ENCODE data around the gene CPSF4L. TPM values are rescaled to one million over a fixed set of nuclear protein-coding genes. Genes with fewer than 3 reads are reported as not detected.

The CPSF4L gene
- polyA plus RNA-seq, 4 donors = 0.15 TPM; not detected in 3

DNA sequence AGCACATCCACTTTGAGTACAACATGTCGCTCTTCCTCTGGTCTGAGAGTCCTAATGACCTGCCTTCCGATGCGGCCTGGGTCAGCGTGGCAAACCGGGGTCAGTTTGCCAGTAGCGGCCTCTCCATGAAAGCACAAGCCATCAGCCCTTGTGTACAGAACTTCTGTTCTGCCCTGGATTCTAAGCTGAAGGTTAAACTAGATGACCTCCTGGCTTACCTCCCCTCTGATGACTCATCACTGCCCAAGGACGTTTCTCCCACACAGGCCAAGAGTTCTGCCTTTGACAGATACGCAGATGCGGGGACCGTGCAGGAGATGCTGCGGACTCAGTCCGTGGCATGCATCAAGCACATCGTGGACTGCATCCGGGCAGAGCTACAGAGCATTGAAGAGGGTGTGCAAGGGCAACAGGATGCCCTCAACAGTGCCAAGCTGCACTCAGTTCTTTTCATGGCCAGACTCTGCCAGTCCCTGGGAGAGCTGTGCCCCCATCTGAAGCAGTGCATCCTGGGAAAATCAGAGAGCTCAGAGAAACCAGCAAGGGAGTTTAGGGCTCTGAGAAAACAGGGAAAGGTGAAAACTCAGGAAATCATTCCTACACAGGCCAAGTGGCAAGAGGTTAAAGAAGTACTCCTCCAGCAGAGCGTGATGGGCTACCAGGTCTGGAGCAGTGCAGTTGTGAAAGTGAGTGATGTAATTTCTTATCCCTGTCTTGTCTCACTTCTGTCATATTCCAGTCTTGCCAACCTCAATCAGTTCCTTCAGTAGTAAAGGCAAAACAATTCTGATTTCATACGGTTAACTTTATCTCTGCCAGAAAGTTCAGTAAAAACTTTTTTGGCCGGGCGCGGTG lies 60.2 kb downstream of the CPSF4L start:
- Histone ChIP-seq H3K9me3 (ENCODE audit: control insufficient read depth in 2 of 2, insufficient read depth in 1 of 2, low read depth in 1 of 2, low read length in 1 of 2) (no peaks in the 10 kb centered on the region), H3K27ac (ENCODE audit: low read depth in 1 of 3, low read length in 2 of 3) (no peak overlapping the region), H3K36me3 (ENCODE audit: control insufficient read depth in 3 of 3, insufficient read depth in 2 of 3, low read depth in 1 of 3, low read length in 3 of 3) (peaks cover 21 to 81% (median 34%) of the 10 kb centered on the region in 3 donors), H3K4me1 (ENCODE audit: control insufficient read depth in 3 of 3, insufficient read depth in 2 of 3, low read depth in 1 of 3, low read length in 2 of 3) (peaks cover 7 to 21% (median 12%) of the 10 kb centered on the region in 3 donors), H3K27me3 (ENCODE audit: control insufficient read depth in 3 of 3, insufficient read depth in 3 of 3, low read length in 3 of 3) (no peaks in the 10 kb centered on the region), H3K4me3 (ENCODE audit: low read depth in 1 of 3, low read length in 3 of 3) (no peak overlapping the region)
- WGBS, 3 donors = 87 to 90% (median 88%) methylated on average over 19 of the region's 19 CpGs
- DNase-seq (no peak), FAIRE-seq (no peak)

GRCh38 chr17:73200476-73200875 lies 61.2 kb downstream of the CPSF4L start:
- Histone ChIP-seq H3K9me3 (ENCODE audit: control insufficient read depth in 2 of 2, insufficient read depth in 1 of 2, low read depth in 1 of 2, low read length in 1 of 2) (no peaks in the 10 kb centered on the region), H3K27me3 (ENCODE audit: control insufficient read depth in 3 of 3, insufficient read depth in 3 of 3, low read length in 3 of 3) (no peaks in the 10 kb centered on the region), H3K36me3 (ENCODE audit: control insufficient read depth in 3 of 3, insufficient read depth in 2 of 3, low read depth in 1 of 3, low read length in 3 of 3) (peaks cover 18 to 80% (median 31%) of the 10 kb centered on the region in 3 donors), H3K27ac (ENCODE audit: low read depth in 1 of 3, low read length in 2 of 3) (no peak overlapping the region), H3K4me1 (ENCODE audit: control insufficient read depth in 3 of 3, insufficient read depth in 2 of 3, low read depth in 1 of 3, low read length in 2 of 3) (peaks cover 7 to 25% (median 12%) of the 10 kb centered on the region in 3 donors), H3K4me3 (ENCODE audit: low read depth in 1 of 3, low read length in 3 of 3) (no peak overlapping the region)
- no peak for FAIRE-seq
- 88 to 91% (median 90%) methylated on average over 10 of the region's 10 CpGs for WGBS, 3 donors
- no peak for DNase-seq

DNA sequence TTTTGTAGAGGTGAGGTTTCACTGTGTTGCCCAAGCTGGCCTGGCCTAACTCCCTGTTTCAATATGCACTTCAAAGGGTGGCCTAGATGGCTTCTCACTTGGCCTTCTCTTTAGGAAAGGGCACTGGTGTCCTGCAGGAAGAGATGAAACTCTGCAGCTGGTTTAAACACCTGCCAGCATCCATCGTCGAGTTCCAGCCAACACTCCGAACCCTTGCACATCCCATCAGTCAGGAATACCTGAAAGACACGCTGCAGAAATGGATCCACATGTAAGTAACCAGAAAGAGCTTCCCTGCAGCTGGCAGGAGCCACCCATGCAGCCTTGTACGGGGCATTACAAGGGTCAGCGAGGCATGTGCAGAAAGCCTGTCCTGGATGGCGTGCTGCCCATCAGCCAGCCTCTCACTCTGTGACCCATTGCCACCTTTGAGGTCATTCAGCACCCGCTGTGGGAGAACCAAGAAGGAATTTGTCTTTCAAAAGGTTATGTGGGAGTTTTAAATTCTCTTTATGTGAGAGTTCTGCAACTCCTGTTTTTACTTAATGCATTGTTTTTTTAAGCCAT lies 61.8 kb downstream of the CPSF4L start:
- H3K4me1 ChIP-seq (ENCODE audit: control insufficient read depth in 3 of 3, insufficient read depth in 2 of 3, low read depth in 1 of 3, low read length in 2 of 3) = peaks cover 7 to 25% (median 14%) of the 10 kb centered on the region in 3 donors
- 93 to 97% (median 96%) methylated on average over 8 of the region's 8 CpGs for WGBS, 3 donors
- FAIRE-seq (no peak), DNase-seq (no peak)
- no peaks in the 10 kb centered on the region for H3K9me3 ChIP-seq (ENCODE audit: control insufficient read depth in 2 of 2, insufficient read depth in 1 of 2, low read depth in 1 of 2, low read length in 1 of 2)
- H3K4me3 ChIP-seq (ENCODE audit: low read depth in 1 of 3, low read length in 3 of 3) = no peak overlapping the region
- no peaks in the 10 kb centered on the region for H3K27me3 ChIP-seq (ENCODE audit: control insufficient read depth in 3 of 3, insufficient read depth in 3 of 3, low read length in 3 of 3)
- H3K36me3 ChIP-seq (ENCODE audit: control insufficient read depth in 3 of 3, insufficient read depth in 2 of 3, low read depth in 1 of 3, low read length in 3 of 3) = peaks cover 17 to 76% (median 30%) of the 10 kb centered on the region in 3 donors
- no peak overlapping the region for H3K27ac ChIP-seq (ENCODE audit: low read depth in 1 of 3, low read length in 2 of 3)

GRCh38 chr17:73198930-73199260 lies 62.8 kb downstream of the CPSF4L start:
- Histone ChIP-seq H3K27me3 (ENCODE audit: control insufficient read depth in 3 of 3, insufficient read depth in 3 of 3, low read length in 3 of 3) (no peaks in the 10 kb centered on the region), H3K4me1 (ENCODE audit: control insufficient read depth in 3 of 3, insufficient read depth in 2 of 3, low read depth in 1 of 3, low read length in 2 of 3) (peaks cover 4 to 23% (median 14%) of the 10 kb centered on the region in 3 donors), H3K4me3 (ENCODE audit: low read depth in 1 of 3, low read length in 3 of 3) (no peak overlapping the region), H3K9me3 (ENCODE audit: control insufficient read depth in 2 of 2, insufficient read depth in 1 of 2, low read depth in 1 of 2, low read length in 1 of 2) (no peaks in the 10 kb centered on the region), H3K36me3 (ENCODE audit: control insufficient read depth in 3 of 3, insufficient read depth in 2 of 3, low read depth in 1 of 3, low read length in 3 of 3) (peaks cover 17 to 66% (median 30%) of the 10 kb centered on the region in 3 donors), H3K27ac (ENCODE audit: low read depth in 1 of 3, low read length in 2 of 3) (no peak overlapping the region)
- DNase-seq = no peak
- no peak for FAIRE-seq
- 93 to 96% (median 94%) methylated on average over 7 of the region's 7 CpGs for WGBS, 3 donors

Other genes with a start within 250 kb of the CPSF4L start
- gene SLC39A11, start 169.2 kb downstream of the CPSF4L start, polyA plus RNA-seq = 10 to 100 TPM in 2 of 4 donors, 1 to 10 TPM in 2; 2.7 to 53.7 (median 11.3) TPM
- 1 to 10 TPM in 2 of 4 donors, under 1 TPM in 2; 0.22 to 2.0 (median 0.88) TPM for gene SSTR2, start 96.9 kb downstream of the CPSF4L start, polyA plus RNA-seq
- 10 to 100 TPM in 3 of 4 donors, 1 to 10 TPM in 1; 9.2 to 30.9 (median 16.4) TPM for gene COG1, start 68.8 kb downstream of the CPSF4L start, polyA plus RNA-seq
- 10 to 100 TPM; 46.5 to 64.9 (median 59.1) TPM for gene CDC42EP4, start 50.1 kb upstream of the CPSF4L start, polyA plus RNA-seq